Smooth muscle cell (in vitro differentiated cells): ENCODE data around the gene TUBB2B. TPM values are rescaled to one million over a fixed set of nuclear protein-coding genes. Genes with fewer than 3 reads are reported as not detected.

Source experiments
- DNase-seq: peaks from one replicate; lab custom pipeline; 2025; ENCODE audit not compliant: unreplicated experiment; lab: John Stamatoyannopoulos, UW
- H2AFZ ChIP-seq: fragments of 200-600 bp; sonication (generic); 2 replicates; pipeline ENCODE4 v1.6.0; 2016; ENCODE audit warnings: antibody characterized with exemption, low read depth, mild to moderate bottlenecking
- H3F3A ChIP-seq: fragments of 200-600 bp; sonication (generic); 2 replicates; pipeline ENCODE4 v1.6.0; 2017; ENCODE audit warnings: antibody characterized with exemption, low read depth
- H3K27ac ChIP-seq: fragments of 200-600 bp; sonication (generic); 2 replicates; pipeline ENCODE4 v1.5.1; 2016; ENCODE audit warnings: low read depth, mild to moderate bottlenecking
- H3K27me3 ChIP-seq: fragments of 200-600 bp; sonication (generic); 2 replicates; pipeline ENCODE4 v1.6.1; 2016; ENCODE audit warnings: low read depth, mild to moderate bottlenecking
- H3K36me3 ChIP-seq: fragments of 200-600 bp; sonication (generic); 2 replicates; pipeline ENCODE4 v1.5.1; 2016; ENCODE audit warnings: low read depth
- H3K4me1 ChIP-seq: fragments of 200-600 bp; sonication (generic); 2 replicates; pipeline ENCODE4 v1.5.1; 2016; ENCODE audit warnings: low read depth
- H3K4me2 ChIP-seq: fragments of 200-600 bp; sonication (generic); 2 replicates; pipeline ENCODE4 v1.6.0; 2016; ENCODE audit warnings: mild to moderate bottlenecking
- H3K4me3 ChIP-seq: fragments of 200-600 bp; sonication (generic); 2 replicates; pipeline ENCODE4 v1.5.1; 2016; ENCODE audit warnings: mild to moderate bottlenecking
- H3K79me2 ChIP-seq: fragments of 200-600 bp; sonication (generic); 2 replicates; pipeline ENCODE4 v1.6.0; 2016; ENCODE audit warnings: low read depth, mild to moderate bottlenecking
- H3K9ac ChIP-seq: fragments of 200-600 bp; sonication (generic); 2 replicates; pipeline ENCODE4 v1.6.0; 2016; ENCODE audit warnings: low read depth
- H3K9me3 ChIP-seq: fragments of 200-600 bp; sonication (generic); replicated peaks from 2 replicates; pipeline ENCODE4 v1.5.1; 2016; ENCODE audit warnings: low read depth
- H4K20me1 ChIP-seq: fragments of 200-600 bp; sonication (generic); 2 replicates; pipeline ENCODE4 v1.6.0; 2016; ENCODE audit warnings: low read depth
- WGBS: methylation state at CpG from one replicate; pipeline ENCODE4 v1.1.7; 2016; ENCODE audit warnings: low lambda C conversion rate; 5-methylcytosine and 5-hydroxymethylcytosine counted together
- polyA plus RNA-seq: library from polyadenylated mRNA; unstranded; fragments of >200 nt; fragmentation: Nextera tagmentation; extraction: Ambion mirVana; gene quantifications from 2 replicates; pipeline ENCODE4 v1.2.1, GENCODE V29; 2016
- total RNA-seq: library from RNA; depleted of rRNA; stranded (reverse); fragments of >200 nt; gene quantifications from 2 replicates; pipeline ENCODE4 v1.2.3, GENCODE V29; 2014
- TF ChIP-seq, protein P1 (sequence below): fragments of 200-600 bp; sonication (generic); IDR thresholded peaks from 2 replicates; pipeline ENCODE4 v1.5.1; 2017; ENCODE audit warnings: borderline replicate concordance, mild to moderate bottlenecking, antibody characterized with exemption; ENCODE audit not compliant: insufficient read depth, poor library complexity, severe bottlenecking

TUBB2B gene
- total and polyA plus RNA-seq, 2 experiments from 2014 or later: 22.7 to 62.1 TPM

- H2AFZ ChIP-seq: peak overlapping the region; percentile 94
- WGBS: 19% methylated on average over 23 of the region's 23 CpGs
- no peak overlapping the region for H3K9ac ChIP-seq
Measured at GRCh38 chr6:3232017-3232945, 4.8 kb upstream of the TUBB2B start.

GRCh38 chr6:3231247-3232016 is 4.0 kb upstream of the TUBB2B start:
- Histone ChIP-seq H3K36me3 (no peaks in the 10 kb centered on the region), H3K9me3 (no peaks in the 10 kb centered on the region), H3F3A (peaks cover 13% of the 10 kb centered on the region), H2AFZ (peak overlapping the region; percentile 94), H3K27ac (no peak overlapping the region), H3K4me3 (peak overlapping the region; percentile 80), H3K4me2 (peak overlapping the region; percentile 95), H3K79me2 (no peaks in the 10 kb centered on the region), H3K9ac (peak overlapping the region; percentile 65), H3K4me1 (peaks cover 27% of the 10 kb centered on the region), H4K20me1 (no peaks in the 10 kb centered on the region), H3K27me3 (peaks cover 51% of the 10 kb centered on the region)
- no peak for DNase-seq
- WGBS: 1% methylated on average over 46 of the region's 47 CpGs
- TF ChIP-seq, protein P1, sequence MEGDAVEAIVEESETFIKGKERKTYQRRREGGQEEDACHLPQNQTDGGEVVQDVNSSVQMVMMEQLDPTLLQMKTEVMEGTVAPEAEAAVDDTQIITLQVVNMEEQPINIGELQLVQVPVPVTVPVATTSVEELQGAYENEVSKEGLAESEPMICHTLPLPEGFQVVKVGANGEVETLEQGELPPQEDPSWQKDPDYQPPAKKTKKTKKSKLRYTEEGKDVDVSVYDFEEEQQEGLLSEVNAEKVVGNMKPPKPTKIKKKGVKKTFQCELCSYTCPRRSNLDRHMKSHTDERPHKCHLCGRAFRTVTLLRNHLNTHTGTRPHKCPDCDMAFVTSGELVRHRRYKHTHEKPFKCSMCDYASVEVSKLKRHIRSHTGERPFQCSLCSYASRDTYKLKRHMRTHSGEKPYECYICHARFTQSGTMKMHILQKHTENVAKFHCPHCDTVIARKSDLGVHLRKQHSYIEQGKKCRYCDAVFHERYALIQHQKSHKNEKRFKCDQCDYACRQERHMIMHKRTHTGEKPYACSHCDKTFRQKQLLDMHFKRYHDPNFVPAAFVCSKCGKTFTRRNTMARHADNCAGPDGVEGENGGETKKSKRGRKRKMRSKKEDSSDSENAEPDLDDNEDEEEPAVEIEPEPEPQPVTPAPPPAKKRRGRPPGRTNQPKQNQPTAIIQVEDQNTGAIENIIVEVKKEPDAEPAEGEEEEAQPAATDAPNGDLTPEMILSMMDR: no peak

More at GRCh38 chr6:3232017-3232945, 4.8 kb upstream of the TUBB2B start:
- H4K20me1 ChIP-seq: no peaks in the 10 kb centered on the region
- H3F3A ChIP-seq: peaks cover 13% of the 10 kb centered on the region
- peak overlapping the region; percentile 95 for H3K4me2 ChIP-seq
- no peaks in the 10 kb centered on the region for H3K36me3 ChIP-seq
- peaks cover 50% of the 10 kb centered on the region for H3K27me3 ChIP-seq
- H3K4me3 ChIP-seq: peak overlapping the region; percentile 80
- no peak overlapping the region for H3K27ac ChIP-seq
- H3K4me1 ChIP-seq: peaks cover 27% of the 10 kb centered on the region
- H3K79me2 ChIP-seq: no peaks in the 10 kb centered on the region
- H3K9me3 ChIP-seq: no peaks in the 10 kb centered on the region
- no peak for DNase-seq
- TF ChIP-seq, protein P1: no peak

GRCh38 chr6:3230900-3231246 is 3.4 kb upstream of the TUBB2B start:
- H3K79me2 ChIP-seq: no peaks in the 10 kb centered on the region
- peak overlapping the region; percentile 80 for H3K4me3 ChIP-seq
- no peak overlapping the region for H3K27ac ChIP-seq
- peak overlapping the region; percentile 65 for H3K9ac ChIP-seq
- DNase-seq: no peak
- 4% methylated on average over 11 of the region's 11 CpGs for WGBS
- H3K4me2 ChIP-seq: peak overlapping the region; percentile 95
- TF ChIP-seq, protein P1: no peak
- no peaks in the 10 kb centered on the region for H3K36me3 ChIP-seq
- peak overlapping the region; percentile 94 for H2AFZ ChIP-seq
- peaks cover 30% of the 10 kb centered on the region for H3K4me1 ChIP-seq
- no peaks in the 10 kb centered on the region for H3K9me3 ChIP-seq
- H3K27me3 ChIP-seq: peaks cover 51% of the 10 kb centered on the region
- peaks cover 5% of the 10 kb centered on the region for H4K20me1 ChIP-seq
- peaks cover 13% of the 10 kb centered on the region for H3F3A ChIP-seq
